ENCODE data around the gene NT5E.
"Not testable (repeated sequence)": the region's sequence is repeated elsewhere in the genome, so short reads cannot be mapped to it uniquely, and the experiment has no call there.

The NT5E gene

DNA sequence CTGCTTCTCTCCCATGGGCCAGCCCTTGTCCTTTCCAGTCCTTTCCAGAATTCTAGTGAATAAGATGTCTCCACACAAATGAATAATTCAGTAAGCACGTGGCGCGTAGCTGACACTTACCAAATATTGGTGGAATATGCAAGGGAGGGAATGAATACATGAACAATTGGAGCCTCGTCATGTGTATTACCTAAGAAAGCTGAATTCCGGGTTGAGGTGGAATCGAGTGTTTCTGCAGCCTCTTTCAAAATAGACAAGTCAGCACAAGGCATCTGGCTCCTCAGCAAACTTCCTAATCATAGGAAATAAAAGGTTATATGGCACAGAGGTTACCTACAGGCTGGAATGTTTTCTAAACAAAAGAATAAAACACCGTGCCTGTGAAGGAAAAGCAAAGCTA lies 47.0 kb upstream of the NT5E start:
- Histone ChIP-seq H3K9me3 (ENCODE audit: severe bottlenecking) (no peaks in the 10 kb centered on the region), H3K27ac (ENCODE audit: poor library complexity, severe bottlenecking) (peak overlapping the region; percentile 100), H3K4me1 (ENCODE audit: insufficient read depth, poor library complexity, severe bottlenecking) (peaks cover 57% of the 10 kb centered on the region), H3K36me3 (ENCODE audit: low read depth) (no peaks in the 10 kb centered on the region; the same call in 1 of the 2 replicates), H3K27me3 (ENCODE audit: insufficient read depth, poor library complexity, severe bottlenecking) (no peaks in the 10 kb centered on the region), H3K4me3 (ENCODE audit: severe bottlenecking) (no peak overlapping the region)
- DNase-seq (ENCODE audit: low spot score): no peak
- ATAC-seq (ENCODE audit: low read depth): peak; percentile 26
- TF ChIP-seq, protein P1, sequence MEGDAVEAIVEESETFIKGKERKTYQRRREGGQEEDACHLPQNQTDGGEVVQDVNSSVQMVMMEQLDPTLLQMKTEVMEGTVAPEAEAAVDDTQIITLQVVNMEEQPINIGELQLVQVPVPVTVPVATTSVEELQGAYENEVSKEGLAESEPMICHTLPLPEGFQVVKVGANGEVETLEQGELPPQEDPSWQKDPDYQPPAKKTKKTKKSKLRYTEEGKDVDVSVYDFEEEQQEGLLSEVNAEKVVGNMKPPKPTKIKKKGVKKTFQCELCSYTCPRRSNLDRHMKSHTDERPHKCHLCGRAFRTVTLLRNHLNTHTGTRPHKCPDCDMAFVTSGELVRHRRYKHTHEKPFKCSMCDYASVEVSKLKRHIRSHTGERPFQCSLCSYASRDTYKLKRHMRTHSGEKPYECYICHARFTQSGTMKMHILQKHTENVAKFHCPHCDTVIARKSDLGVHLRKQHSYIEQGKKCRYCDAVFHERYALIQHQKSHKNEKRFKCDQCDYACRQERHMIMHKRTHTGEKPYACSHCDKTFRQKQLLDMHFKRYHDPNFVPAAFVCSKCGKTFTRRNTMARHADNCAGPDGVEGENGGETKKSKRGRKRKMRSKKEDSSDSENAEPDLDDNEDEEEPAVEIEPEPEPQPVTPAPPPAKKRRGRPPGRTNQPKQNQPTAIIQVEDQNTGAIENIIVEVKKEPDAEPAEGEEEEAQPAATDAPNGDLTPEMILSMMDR (IDR thresholded peaks at IDR 0.05; ENCODE audit: poor library complexity, severe bottlenecking): no peak

DNA sequence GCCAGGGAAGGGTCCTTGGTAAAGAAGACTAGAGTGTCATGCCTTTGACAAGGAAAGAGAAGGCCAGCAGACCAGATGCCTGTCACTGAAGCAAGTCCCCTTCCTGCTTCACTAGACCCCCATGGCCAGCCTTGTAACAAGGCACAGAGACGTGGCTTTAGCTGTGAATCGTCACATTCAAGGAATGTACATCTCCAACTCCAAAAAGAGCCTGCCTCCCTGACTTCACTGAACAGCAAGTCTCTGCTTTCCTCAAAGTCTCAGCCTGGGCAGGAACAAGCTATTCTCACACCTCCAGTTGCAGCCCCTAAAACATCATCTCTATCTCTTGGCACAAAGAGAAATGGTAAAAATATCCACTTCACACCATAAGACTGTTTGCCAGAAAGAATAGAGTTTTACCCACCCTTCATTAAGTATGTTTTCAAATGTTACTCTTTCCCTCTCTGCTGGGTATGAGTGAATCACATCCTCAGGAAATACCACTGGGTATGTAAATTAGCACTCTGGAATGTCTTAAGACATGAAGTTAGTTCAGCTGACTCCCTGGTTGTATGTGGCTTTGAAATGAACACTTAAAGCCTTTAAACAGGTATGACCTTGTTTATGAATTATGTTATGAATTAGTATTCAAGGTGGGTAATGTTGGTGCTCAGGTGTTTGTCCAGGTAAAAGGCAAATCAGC lies 46.4 kb upstream of the NT5E start:
- H3K4me3 ChIP-seq (ENCODE audit: severe bottlenecking): no peak overlapping the region
- no peak for DNase-seq (ENCODE audit: low spot score)

DNA sequence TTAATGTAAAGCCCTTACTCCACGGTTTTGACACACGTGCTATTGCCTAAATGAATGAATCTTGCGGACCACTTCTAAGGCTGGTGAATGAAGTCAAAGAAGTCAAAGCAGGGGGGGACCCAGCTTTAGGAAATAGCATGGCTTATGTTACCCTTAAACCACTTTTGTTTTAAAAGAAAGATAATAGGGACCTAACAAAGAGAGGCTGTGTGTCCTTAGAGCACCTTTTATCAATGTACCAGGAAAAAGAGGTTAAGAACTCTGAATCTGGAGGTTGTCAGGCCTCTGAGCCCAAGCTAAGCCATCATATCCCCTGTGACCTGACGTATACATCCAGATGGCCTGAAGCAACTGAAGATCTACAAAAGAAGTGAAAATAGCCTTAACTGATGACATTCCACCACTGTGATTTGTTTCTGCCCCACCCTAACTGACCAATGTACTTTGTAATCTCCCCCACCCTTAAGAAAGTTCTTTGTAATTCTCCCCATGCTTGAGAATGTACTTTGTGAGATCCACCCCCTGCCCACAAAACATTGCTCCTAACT lies 45.8 kb upstream of the NT5E start:
- H3K9me3 ChIP-seq (ENCODE audit: severe bottlenecking); H3K27me3 ChIP-seq (ENCODE audit: insufficient read depth, poor library complexity, severe bottlenecking); DNase-seq (ENCODE audit: low spot score); H3K36me3 ChIP-seq (ENCODE audit: low read depth): not testable (repeated sequence)
- H3K4me1 ChIP-seq (ENCODE audit: insufficient read depth, poor library complexity, severe bottlenecking): peaks cover 57% of the 10 kb centered on the region
- H3K27ac ChIP-seq (ENCODE audit: poor library complexity, severe bottlenecking): peak overlapping the region; percentile 100
- peak; percentile 2 for ATAC-seq (ENCODE audit: low read depth)
- H3K4me3 ChIP-seq (ENCODE audit: severe bottlenecking): peak overlapping the region; percentile 8

More for the DNA sequence above, 46.4 kb upstream of the NT5E start:
- TF ChIP-seq, protein P1 (IDR thresholded peaks at IDR 0.05; ENCODE audit: poor library complexity, severe bottlenecking): no peak
- Histone ChIP-seq H3K36me3 (ENCODE audit: low read depth) (no peaks in the 10 kb centered on the region), H3K27me3 (ENCODE audit: insufficient read depth, poor library complexity, severe bottlenecking) (no peaks in the 10 kb centered on the region), H3K4me1 (ENCODE audit: insufficient read depth, poor library complexity, severe bottlenecking) (peaks cover 57% of the 10 kb centered on the region), H3K9me3 (ENCODE audit: severe bottlenecking) (no peaks in the 10 kb centered on the region), H3K27ac (ENCODE audit: poor library complexity, severe bottlenecking) (peak overlapping the region; percentile 100)
- peak; percentile 80 for ATAC-seq (ENCODE audit: low read depth)

DNA sequence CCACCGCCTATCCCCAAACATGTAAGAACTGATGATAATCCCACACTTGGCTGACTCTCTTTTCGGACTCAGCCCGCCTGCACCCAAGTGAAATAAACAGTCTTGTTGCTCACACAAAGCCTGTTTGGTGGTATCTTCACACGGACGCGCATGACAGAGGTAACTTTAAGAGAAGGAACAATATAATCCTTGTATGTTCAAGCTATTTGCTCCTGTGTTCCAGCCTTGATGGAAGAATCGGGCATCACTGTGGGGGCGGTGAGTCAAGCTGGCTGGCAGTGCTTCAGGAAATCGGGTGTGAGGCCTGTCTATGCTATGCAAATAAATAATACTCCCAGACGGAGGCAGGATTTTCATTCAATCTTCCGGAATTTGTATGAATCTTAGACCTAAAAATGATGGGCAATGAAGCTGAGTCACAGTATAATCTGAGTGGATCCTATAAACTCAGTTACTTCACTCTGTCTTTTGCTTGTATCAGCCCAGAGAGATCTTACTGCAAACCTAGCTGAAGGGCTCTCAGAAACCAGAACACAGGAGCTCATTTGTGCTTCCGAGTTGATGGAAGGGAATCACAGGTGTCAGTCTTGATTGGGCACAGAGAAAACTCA lies 45.2 kb upstream of the NT5E start:
- peaks cover 57% of the 10 kb centered on the region for H3K4me1 ChIP-seq (ENCODE audit: insufficient read depth, poor library complexity, severe bottlenecking)
- peak; percentile 86 for DNase-seq (ENCODE audit: low spot score)
- TF ChIP-seq, protein P1 (IDR thresholded peaks at IDR 0.05; ENCODE audit: poor library complexity, severe bottlenecking): peak; percentile 31
- no peaks in the 10 kb centered on the region for H3K9me3 ChIP-seq (ENCODE audit: severe bottlenecking)
- ATAC-seq (ENCODE audit: low read depth): peak; percentile 69
- no peaks in the 10 kb centered on the region for H3K27me3 ChIP-seq (ENCODE audit: insufficient read depth, poor library complexity, severe bottlenecking)
- peak overlapping the region; percentile 100 for H3K27ac ChIP-seq (ENCODE audit: poor library complexity, severe bottlenecking)
- peak overlapping the region; percentile 8 for H3K4me3 ChIP-seq (ENCODE audit: severe bottlenecking)
- no peaks in the 10 kb centered on the region for H3K36me3 ChIP-seq (ENCODE audit: low read depth)

DNA sequence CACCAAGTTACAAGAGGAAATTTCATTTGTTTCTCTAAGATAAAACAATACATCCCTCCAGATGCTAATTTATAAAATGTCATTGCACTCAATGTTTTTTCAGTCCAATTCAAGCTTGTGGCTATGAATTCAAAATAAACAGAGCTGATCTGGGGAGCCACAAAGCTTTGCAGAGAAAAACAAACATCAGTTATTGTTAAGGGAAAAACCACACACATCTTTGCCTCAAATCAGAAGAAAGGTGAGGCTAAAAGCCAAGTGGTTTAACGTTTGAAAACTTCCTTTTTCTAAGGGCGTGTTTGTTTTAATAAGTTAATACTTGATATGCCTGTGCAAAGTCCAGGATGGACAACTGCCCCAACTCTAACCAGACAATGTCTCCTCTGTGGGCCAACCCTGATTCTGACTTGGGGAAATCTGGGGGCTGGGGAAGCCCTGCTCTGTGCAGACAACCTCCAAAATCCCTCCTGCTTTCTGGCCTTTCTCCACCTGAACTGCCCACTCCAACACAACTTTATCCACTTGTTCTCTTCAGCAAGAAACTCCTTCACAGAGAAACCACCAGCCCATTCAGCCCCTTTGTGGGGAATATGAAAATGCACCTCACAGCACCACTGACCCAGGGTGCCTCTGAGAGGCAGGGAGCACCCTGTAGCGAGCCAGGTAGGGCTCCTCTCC lies 44.6 kb upstream of the NT5E start:
- Histone ChIP-seq H3K27me3 (ENCODE audit: insufficient read depth, poor library complexity, severe bottlenecking) (no peaks in the 10 kb centered on the region), H3K4me3 (ENCODE audit: severe bottlenecking) (no peak overlapping the region), H3K36me3 (ENCODE audit: low read depth) (no peaks in the 10 kb centered on the region), H3K9me3 (ENCODE audit: severe bottlenecking) (no peaks in the 10 kb centered on the region), H3K4me1 (ENCODE audit: insufficient read depth, poor library complexity, severe bottlenecking) (peaks cover 57% of the 10 kb centered on the region), H3K27ac (ENCODE audit: poor library complexity, severe bottlenecking) (peak overlapping the region; percentile 100)
- ATAC-seq (ENCODE audit: low read depth) (no peak), DNase-seq (ENCODE audit: low spot score) (no peak)
- TF ChIP-seq, protein P1 (IDR thresholded peaks at IDR 0.05; ENCODE audit: poor library complexity, severe bottlenecking): no peak
